IPS-18c (cell line): ENCODE data around the gene FBXL7.

Experiments
- H3K4me3 ChIP-seq: 2 replicates; pipeline ENCODE4 v1.7.0; 2013; ENCODE audit warnings: low read depth, mild to moderate bottlenecking, low read length, moderate library complexity; ENCODE audit not compliant: insufficient read depth
- H3K9me3 ChIP-seq: one replicate; pipeline ENCODE4 v1.6.1; 2013; ENCODE audit warnings: mild to moderate bottlenecking, low read length, moderate library complexity; ENCODE audit not compliant: control insufficient read depth, insufficient read depth

The FBXL7 gene

GRCh38 chr5:15525703-15526275 lies 25.8 kb downstream of the FBXL7 start:
- Histone ChIP-seq H3K4me3 (no peak overlapping the region), H3K9me3 (no peaks in the 10 kb centered on the region)

- no peaks in the 10 kb centered on the region for H3K9me3 ChIP-seq
Observed at GRCh38 chr5:15526413-15526812, 26.4 kb downstream of the FBXL7 start.

GRCh38 chr5:15528476-15528875 lies 28.5 kb downstream of the FBXL7 start:
- H3K9me3 ChIP-seq = no peaks in the 10 kb centered on the region
- no peak overlapping the region for H3K4me3 ChIP-seq

More at GRCh38 chr5:15526413-15526812, 26.4 kb downstream of the FBXL7 start:
- no peak overlapping the region for H3K4me3 ChIP-seq

- Histone ChIP-seq H3K4me3 (no peak overlapping the region), H3K9me3 (no peaks in the 10 kb centered on the region)
Observed at GRCh38 chr5:15529013-15529412, 29.0 kb downstream of the FBXL7 start.

- H3K4me3 ChIP-seq = no peak overlapping the region
- no peaks in the 10 kb centered on the region for H3K9me3 ChIP-seq
Observed at GRCh38 chr5:15529821-15530220, 29.8 kb downstream of the FBXL7 start.

GRCh38 chr5:15533129-15533893 lies 33.3 kb downstream of the FBXL7 start:
- no peaks in the 10 kb centered on the region for H3K9me3 ChIP-seq
- H3K4me3 ChIP-seq = no peak overlapping the region

- Histone ChIP-seq H3K9me3 (no peaks in the 10 kb centered on the region), H3K4me3 (no peak overlapping the region)
Observed at GRCh38 chr5:15535938-15536337, 36.0 kb downstream of the FBXL7 start.

GRCh38 chr5:15538516-15538915 lies 38.5 kb downstream of the FBXL7 start:
- no peak overlapping the region for H3K4me3 ChIP-seq
- no peaks in the 10 kb centered on the region for H3K9me3 ChIP-seq

GRCh38 chr5:15539951-15540350 lies 40.0 kb downstream of the FBXL7 start:
- Histone ChIP-seq H3K4me3 (no peak overlapping the region), H3K9me3 (no peaks in the 10 kb centered on the region)

GRCh38 chr5:15544039-15544438 lies 44.1 kb downstream of the FBXL7 start:
- no peak overlapping the region for H3K4me3 ChIP-seq
- H3K9me3 ChIP-seq = no peaks in the 10 kb centered on the region

GRCh38 chr5:15545082-15545481 lies 45.1 kb downstream of the FBXL7 start:
- Histone ChIP-seq H3K9me3 (no peaks in the 10 kb centered on the region), H3K4me3 (no peak overlapping the region)

GRCh38 chr5:15547261-15547839 lies 47.4 kb downstream of the FBXL7 start:
- H3K4me3 ChIP-seq = no peak overlapping the region

GRCh38 chr5:15549961-15550360 lies 50.0 kb downstream of the FBXL7 start:
- H3K4me3 ChIP-seq = no peak overlapping the region

More at GRCh38 chr5:15547261-15547839, 47.4 kb downstream of the FBXL7 start:
- H3K9me3 ChIP-seq = no peaks in the 10 kb centered on the region

GRCh38 chr5:15550502-15551112 lies 50.6 kb downstream of the FBXL7 start:
- H3K4me3 ChIP-seq = no peak overlapping the region
- no peaks in the 10 kb centered on the region for H3K9me3 ChIP-seq

More at GRCh38 chr5:15549961-15550360, 50.0 kb downstream of the FBXL7 start:
- H3K9me3 ChIP-seq = no peaks in the 10 kb centered on the region

- no peak overlapping the region for H3K4me3 ChIP-seq
Observed at GRCh38 chr5:15551113-15551504, 51.1 kb downstream of the FBXL7 start.

GRCh38 chr5:15554542-15554941 lies 54.6 kb downstream of the FBXL7 start:
- no peaks in the 10 kb centered on the region for H3K9me3 ChIP-seq
- H3K4me3 ChIP-seq = no peak overlapping the region

More at GRCh38 chr5:15551113-15551504, 51.1 kb downstream of the FBXL7 start:
- no peaks in the 10 kb centered on the region for H3K9me3 ChIP-seq

GRCh38 chr5:15555176-15555575 lies 55.2 kb downstream of the FBXL7 start:
- Histone ChIP-seq H3K9me3 (no peaks in the 10 kb centered on the region), H3K4me3 (no peak overlapping the region)

GRCh38 chr5:15558240-15558639 lies 58.3 kb downstream of the FBXL7 start:
- Histone ChIP-seq H3K4me3 (no peak overlapping the region), H3K9me3 (no peaks in the 10 kb centered on the region)
